Measurements from ENCODE around the gene PHRF1. TPM values are rescaled to one million over a fixed set of nuclear protein-coding genes. Genes with fewer than 3 reads are reported as not detected.
"Not testable (repeated sequence)": the region's sequence is repeated elsewhere in the genome, so short reads cannot be mapped to it uniquely, and the experiment has no call there.

PHRF1 gene
- polyA plus RNA-seq, 6 donors from 2014 or later = 2.3 to 16.4 (median 5.2) TPM

GRCh38 chr11:567011-567628, 9.2 kb upstream of the PHRF1 start:
- no peak for ATAC-seq (ENCODE audit: low read depth in 2 of 2)
- Mint-ChIP-seq H3K27ac (peak overlapping the region in 4 of 6 donors; percentile 15 to 74 (median 52)), H3K4me3 (peak overlapping the region; percentile 62 to 87 (median 81)), H3K27me3 (no peaks in the 10 kb centered on the region), H3K36me3 (no peaks in the 10 kb centered on the region), H3K4me1 (peaks cover 3 to 7% (median 5%) of the 10 kb centered on the region in 3 donors), H3K9me3 (no peaks in the 10 kb centered on the region)
- DNase-seq = no peak

GRCh38 chr11:567629-568292, 8.5 kb upstream of the PHRF1 start:
- H3K36me3 Mint-ChIP-seq = no peaks in the 10 kb centered on the region
- DNase-seq (no peak), ATAC-seq (ENCODE audit: low read depth in 2 of 2) (no peak)
- H3K9me3 Mint-ChIP-seq = no peaks in the 10 kb centered on the region
- H3K4me3 Mint-ChIP-seq = peak overlapping the region; percentile 62 to 87 (median 81)
- H3K4me1 Mint-ChIP-seq = peaks cover 3 to 7% (median 5%) of the 10 kb centered on the region in 3 donors
- peak overlapping the region in 4 of 6 donors; percentile 15 to 74 (median 52) for H3K27ac Mint-ChIP-seq
- no peaks in the 10 kb centered on the region for H3K27me3 Mint-ChIP-seq

GRCh38 chr11:568306-569157, 7.7 kb upstream of the PHRF1 start:
- Mint-ChIP-seq H3K27ac (no peak overlapping the region), H3K4me1 (peaks cover 3 to 7% (median 4%) of the 10 kb centered on the region in 3 donors), H3K27me3 (no peaks in the 10 kb centered on the region), H3K4me3 (peak overlapping the region; percentile 75 to 88 (median 79)), H3K9me3 (no peaks in the 10 kb centered on the region), H3K36me3 (no peaks in the 10 kb centered on the region)
- ATAC-seq (ENCODE audit: low read depth in 2 of 2) = peak; percentile 90 to 93
- DNase-seq = peak; percentile 96

- Mint-ChIP-seq H3K36me3 (no peaks in the 10 kb centered on the region), H3K9me3 (no peaks in the 10 kb centered on the region), H3K4me3 (peak overlapping the region; percentile 75 to 88 (median 79)), H3K27me3 (peaks cover 0 to 4% (median 4%) of the 10 kb centered on the region in 3 donors), H3K4me1 (peaks cover 0 to 7% (median 2%) of the 10 kb centered on the region in 3 donors), H3K27ac (peak overlapping the region in 2 of 6 donors; percentile 47 to 67)
- no peak for ATAC-seq (ENCODE audit: low read depth in 2 of 2)
- no peak for DNase-seq
Observed at GRCh38 chr11:569158-569885, 6.9 kb upstream of the PHRF1 start.

- DNase-seq = no peak
Observed at GRCh38 chr11:571802-572185, 4.5 kb upstream of the PHRF1 start.

GRCh38 chr11:573146-573759, 3.0 kb upstream of the PHRF1 start:
- DNase-seq (no peak), ATAC-seq (ENCODE audit: low read depth in 2 of 2) (no peak)
- peaks cover 12 to 22% (median 19%) of the 10 kb centered on the region in 3 donors for H3K4me1 Mint-ChIP-seq
- H3K36me3 Mint-ChIP-seq = no peaks in the 10 kb centered on the region
- H3K27me3 Mint-ChIP-seq = peaks cover 0 to 15% (median 15%) of the 10 kb centered on the region in 3 donors
- no peak overlapping the region for H3K27ac Mint-ChIP-seq
- H3K4me3 Mint-ChIP-seq = peak overlapping the region in 3 of 8 donors; percentile 30 to 81 (median 69)
- H3K9me3 Mint-ChIP-seq = no peaks in the 10 kb centered on the region

More at GRCh38 chr11:571802-572185, 4.5 kb upstream of the PHRF1 start:
- Mint-ChIP-seq H3K36me3 (no peaks in the 10 kb centered on the region), H3K27ac (no peak overlapping the region), H3K4me1 (peaks cover 8 to 15% (median 12%) of the 10 kb centered on the region in 3 donors), H3K4me3 (peak overlapping the region in 1 of 8 donors; percentile 24), H3K9me3 (no peaks in the 10 kb centered on the region), H3K27me3 (peaks cover 0 to 15% (median 15%) of the 10 kb centered on the region in 3 donors)
- no peak for ATAC-seq (ENCODE audit: low read depth in 2 of 2)

- Mint-ChIP-seq H3K4me1 (peaks cover 12 to 28% (median 26%) of the 10 kb centered on the region in 3 donors), H3K27me3 (peaks cover 0 to 15% (median 15%) of the 10 kb centered on the region in 3 donors), H3K4me3 (peak overlapping the region in 6 of 8 donors; percentile 3 to 96 (median 86)), H3K27ac (peak overlapping the region in 2 of 6 donors; percentile 16 to 64)
- DNase-seq; H3K36me3 Mint-ChIP-seq; ATAC-seq (ENCODE audit: low read depth in 2 of 2); H3K9me3 Mint-ChIP-seq: not testable (repeated sequence)
Observed at GRCh38 chr11:574031-574570, 2.2 kb upstream of the PHRF1 start.

- no peak for ATAC-seq (ENCODE audit: low read depth in 2 of 2)
- peaks cover 0 to 15% (median 15%) of the 10 kb centered on the region in 3 donors for H3K27me3 Mint-ChIP-seq
- H3K36me3 Mint-ChIP-seq = no peaks in the 10 kb centered on the region
- peaks cover 12 to 35% (median 33%) of the 10 kb centered on the region in 3 donors for H3K4me1 Mint-ChIP-seq
- no peaks in the 10 kb centered on the region for H3K9me3 Mint-ChIP-seq
- no peak for DNase-seq
- peak overlapping the region in 5 of 6 donors; percentile 2 to 93 (median 38) for H3K27ac Mint-ChIP-seq
- peak overlapping the region; percentile 75 to 96 (median 86) for H3K4me3 Mint-ChIP-seq
Observed at GRCh38 chr11:574632-575312, 1.5 kb upstream of the PHRF1 start.

- Mint-ChIP-seq H3K27me3 (peaks cover 0 to 15% (median 15%) of the 10 kb centered on the region in 3 donors), H3K36me3 (no peaks in the 10 kb centered on the region), H3K27ac (peak overlapping the region in 3 of 6 donors; percentile 76 to 95 (median 93)), H3K9me3 (no peaks in the 10 kb centered on the region), H3K4me1 (peaks cover 16 to 40% (median 39%) of the 10 kb centered on the region in 3 donors), H3K4me3 (peak overlapping the region; percentile 75 to 96 (median 86))
- DNase-seq = peak; percentile 60
- peak; percentile 35 to 39 for ATAC-seq (ENCODE audit: low read depth in 2 of 2)
Observed at GRCh38 chr11:575313-575995, 816 bp upstream of the PHRF1 start.

GRCh38 chr11:576811-577610, 741 bp downstream of the PHRF1 start:
- no peak for ATAC-seq (ENCODE audit: low read depth in 2 of 2)
- Mint-ChIP-seq H3K27ac (peak overlapping the region; percentile 41 to 74 (median 62)), H3K4me1 (peaks cover 25 to 54% (median 47%) of the 10 kb centered on the region in 3 donors), H3K36me3 (no peaks in the 10 kb centered on the region), H3K4me3 (peak overlapping the region; percentile 76 to 93 (median 86)), H3K9me3 (no peaks in the 10 kb centered on the region), H3K27me3 (peaks cover 0 to 15% (median 15%) of the 10 kb centered on the region in 3 donors)
- no peak for DNase-seq

GRCh38 chr11:577611-577894, 1.3 kb downstream of the PHRF1 start:
- Mint-ChIP-seq H3K4me1 (peaks cover 25 to 54% (median 49%) of the 10 kb centered on the region in 3 donors), H3K27me3 (peaks cover 0 to 15% (median 15%) of the 10 kb centered on the region in 3 donors)

More at GRCh38 chr11:577611-577894, 1.3 kb downstream of the PHRF1 start:
- no peaks in the 10 kb centered on the region for H3K9me3 Mint-ChIP-seq
- no peaks in the 10 kb centered on the region for H3K36me3 Mint-ChIP-seq
- H3K27ac Mint-ChIP-seq = peak overlapping the region in 5 of 6 donors; percentile 41 to 73 (median 63)
- ATAC-seq (ENCODE audit: low read depth in 2 of 2) (no peak), DNase-seq (no peak)
- peak overlapping the region; percentile 76 to 93 (median 86) for H3K4me3 Mint-ChIP-seq
